NCI-H774 (cell line): Measurements from ENCODE around the gene SP110.
A peak's percentile ranks its signal among the peaks of the same experiment; 100 is the strongest.
"Not testable (repeated sequence)": the region's sequence is repeated elsewhere in the genome, so short reads cannot be mapped to it uniquely, and the experiment has no call there.

ENCODE experiments used
- DNase-seq: peaks from one replicate; lab custom pipeline; 2025; lab: John Stamatoyannopoulos, UW

SP110 gene

DNA sequence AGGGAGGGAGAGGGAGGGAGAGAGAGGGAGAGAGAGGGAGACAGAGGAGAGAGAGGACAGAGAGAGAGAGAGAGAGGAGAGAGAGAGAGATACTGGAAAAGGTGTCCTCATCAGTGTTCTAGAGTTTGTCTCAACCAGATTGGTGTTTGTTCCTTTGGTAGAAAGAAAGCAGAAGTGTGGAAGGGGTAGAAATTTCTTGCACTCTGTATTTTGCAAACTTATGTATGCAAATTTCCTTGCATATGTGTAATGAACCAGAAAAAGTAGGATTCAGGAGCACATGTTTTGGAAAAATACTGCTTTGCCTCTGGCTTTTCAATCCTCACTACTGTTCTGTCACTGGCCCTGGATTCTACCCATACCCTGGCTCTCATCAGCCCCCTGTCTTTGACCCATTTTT is 4.7 kb upstream of the SP110 start:
- no peak for DNase-seq

GRCh38 chr2:230222829-230223228 is 3.0 kb upstream of the SP110 start:
- DNase-seq, result not testable (repeated sequence)

GRCh38 chr2:230221493-230221892 is 1.7 kb upstream of the SP110 start:
- no peak for DNase-seq

- DNase-seq, result no peak
Measured at GRCh38 chr2:230220347-230220969, 674 bp upstream of the SP110 start.

GRCh38 chr2:230218421-230218820 is 1.4 kb downstream of the SP110 start:
- DNase-seq, result no peak

- no peak for DNase-seq
Measured at GRCh38 chr2:230217424-230217823, 2.4 kb downstream of the SP110 start.

GRCh38 chr2:230216489-230216888 is 3.3 kb downstream of the SP110 start:
- no peak for DNase-seq

GRCh38 chr2:230209422-230210051 is 10.2 kb downstream of the SP110 start:
- DNase-seq, result no peak

DNA sequence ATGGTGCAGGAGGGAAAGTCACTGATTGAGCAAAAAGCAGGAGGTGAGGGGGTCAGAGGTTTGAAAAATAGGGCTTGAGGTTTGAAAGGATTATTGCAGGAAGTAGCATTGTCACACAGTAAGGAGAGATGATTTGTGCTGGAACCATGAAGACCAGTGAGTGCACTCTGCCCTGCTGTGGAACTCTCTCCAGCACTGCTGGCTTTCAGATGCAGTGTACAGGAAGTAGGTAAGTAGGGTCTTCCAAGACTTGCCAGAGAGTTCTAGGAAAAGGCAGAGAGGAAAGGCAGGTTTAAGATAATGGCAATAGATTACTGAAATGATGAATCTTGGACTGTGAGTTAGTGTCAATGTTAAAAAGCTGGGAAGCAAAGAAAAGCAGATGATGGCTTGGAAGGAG is 11.2 kb downstream of the SP110 start:
- no peak for DNase-seq

DNA sequence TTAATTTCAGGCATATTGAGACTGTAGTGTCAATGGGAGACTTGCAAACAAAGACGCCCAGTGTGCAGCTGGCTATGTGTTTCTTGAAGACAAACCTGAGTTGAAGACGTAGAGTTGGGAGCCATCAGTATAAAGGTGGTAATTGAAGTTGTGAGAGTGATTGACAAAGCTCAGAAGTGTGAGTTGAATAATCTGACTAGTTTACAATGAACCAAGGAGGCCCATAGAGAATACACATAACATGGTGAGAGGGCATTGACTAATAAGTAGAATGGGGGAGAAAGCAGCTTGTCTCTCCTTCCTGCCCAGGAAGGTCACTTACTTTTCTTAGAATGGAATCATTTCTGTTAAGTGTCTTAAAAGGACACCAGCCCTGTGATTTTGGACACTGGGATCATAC is 14.1 kb downstream of the SP110 start:
- no peak for DNase-seq

- no peak for DNase-seq
Measured at GRCh38 chr2:230205034-230205433, 14.8 kb downstream of the SP110 start.

DNA sequence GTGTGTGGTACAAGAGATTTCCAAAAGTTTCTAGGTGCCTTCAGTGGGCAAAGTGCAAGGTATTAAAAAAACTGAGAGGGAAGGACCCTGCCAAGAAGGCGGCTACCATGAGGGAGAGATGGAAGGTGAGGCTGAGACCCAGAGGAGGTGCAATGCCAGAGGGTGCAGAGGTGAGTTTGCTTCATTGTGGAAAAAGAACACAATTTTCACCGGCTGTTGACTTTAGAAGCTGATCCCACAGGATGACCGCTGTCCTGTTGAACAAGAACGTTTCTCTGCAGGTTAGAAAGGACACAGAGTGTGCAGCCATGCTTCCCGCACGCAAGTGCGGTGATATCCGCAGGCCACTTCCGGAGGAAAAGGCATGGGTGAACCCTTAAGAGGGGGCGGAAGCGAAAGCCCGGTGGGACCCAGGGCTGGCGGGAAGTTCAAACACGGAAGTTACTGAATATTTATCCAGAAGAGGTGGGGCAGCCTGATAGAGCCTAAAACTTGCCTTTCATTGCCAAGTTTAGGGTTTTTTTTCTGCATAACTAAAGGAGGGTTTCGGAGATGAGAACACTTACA is 16.6 kb downstream of the SP110 start:
- DNase-seq, result no peak

DNA sequence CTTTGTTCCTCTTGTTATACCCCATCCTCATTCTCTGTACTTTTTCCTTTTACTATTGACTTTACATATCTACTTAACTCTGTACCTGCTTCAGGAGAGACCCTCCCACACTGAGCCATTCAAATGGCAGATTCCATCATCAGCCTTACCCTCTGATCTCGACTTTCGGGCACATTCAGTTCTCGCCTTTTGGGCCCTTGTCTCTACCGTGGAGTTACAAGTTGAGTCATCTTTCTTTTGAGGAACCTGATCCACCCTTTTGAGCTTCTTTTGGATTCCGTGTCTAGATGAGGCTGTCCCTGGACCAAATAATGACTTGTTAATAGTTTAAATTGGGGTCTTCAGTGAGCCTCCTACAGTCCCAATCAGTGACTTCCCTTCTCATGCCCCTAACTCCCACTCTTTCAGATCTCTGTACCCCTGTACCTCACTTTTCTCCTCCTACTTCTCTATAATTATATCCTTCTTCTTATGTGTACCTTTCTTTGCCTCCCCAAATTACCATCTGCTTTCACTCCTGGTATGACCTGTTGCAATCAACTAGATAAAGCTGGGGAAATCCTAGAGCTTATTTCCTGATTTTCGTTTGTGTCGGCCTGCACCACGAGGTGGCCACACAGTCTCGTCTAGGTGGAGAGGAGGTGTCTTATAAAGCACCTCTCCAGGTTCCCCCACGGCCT is 17.2 kb downstream of the SP110 start:
- no peak for DNase-seq

- DNase-seq, result peak; percentile 60
Measured at GRCh38 chr2:230184727-230185578, 34.8 kb downstream of the SP110 start.

GRCh38 chr2:230181195-230181594 is 38.6 kb downstream of the SP110 start:
- no peak for DNase-seq

GRCh38 chr2:230179907-230180306 is 39.9 kb downstream of the SP110 start:
- peak; percentile 5 for DNase-seq

DNA sequence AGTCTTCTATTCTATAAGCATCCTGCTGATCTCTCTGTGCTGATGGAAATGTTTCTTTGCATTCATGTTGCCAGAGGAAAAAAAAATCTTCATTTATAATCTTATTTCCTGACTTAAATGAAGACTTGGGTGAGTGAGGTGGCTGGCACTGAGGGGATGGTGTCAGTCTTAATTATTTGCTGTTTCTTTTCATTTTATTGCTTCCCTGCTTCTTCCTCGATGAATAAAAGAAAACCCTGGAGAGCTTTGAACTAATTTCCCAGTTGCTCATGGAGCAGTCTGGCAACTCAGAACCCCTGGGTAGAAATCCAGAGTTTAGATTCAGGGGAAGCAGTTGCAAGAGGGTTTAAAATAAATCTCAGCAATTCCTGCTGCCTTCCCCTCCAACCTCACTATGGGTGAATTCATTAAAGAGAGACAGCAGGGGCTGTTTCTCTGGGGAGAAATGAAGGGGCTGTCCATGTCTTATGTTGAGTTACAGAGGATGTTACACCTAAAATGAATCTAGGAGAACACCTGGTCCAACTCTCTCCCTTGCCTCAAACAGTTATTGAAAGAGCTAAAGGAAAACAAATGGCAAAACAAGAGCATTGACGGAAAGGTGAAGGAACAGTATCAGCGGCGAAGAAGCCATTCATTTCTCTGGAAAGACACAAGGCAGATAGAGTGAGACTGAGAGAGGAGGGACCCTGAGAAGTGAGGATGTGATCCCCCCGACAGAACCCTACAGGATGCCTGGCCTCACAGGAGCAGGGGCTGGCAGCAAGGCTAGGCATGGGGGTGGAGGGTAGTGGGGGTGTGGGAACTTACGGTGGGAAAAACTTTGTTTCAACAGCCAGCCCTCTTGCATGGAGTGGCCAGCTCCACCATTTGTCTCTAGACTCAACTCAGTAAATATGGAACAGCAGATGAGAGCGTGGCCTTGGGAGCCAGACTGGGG is 41.0 kb downstream of the SP110 start:
- DNase-seq, result no peak

DNA sequence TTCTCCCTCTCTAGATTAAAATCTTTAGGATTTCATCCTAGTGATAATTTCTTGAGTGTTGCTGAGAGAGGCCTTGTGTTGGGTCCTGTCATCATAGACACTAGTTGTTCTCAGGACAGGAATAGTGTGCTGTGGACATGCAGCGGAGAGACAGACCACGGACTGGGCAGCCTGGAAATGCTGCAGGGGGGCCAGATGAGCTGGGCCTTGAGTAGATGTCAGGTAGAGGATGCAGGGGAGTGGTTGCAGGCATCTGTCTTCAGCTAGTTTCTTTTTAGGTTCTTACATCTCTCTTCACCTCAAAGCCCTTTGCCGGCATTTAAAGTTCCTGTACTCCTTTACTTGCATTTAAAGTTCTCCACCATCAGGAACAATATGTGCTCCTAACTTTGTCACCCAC is 42.8 kb downstream of the SP110 start:
- no peak for DNase-seq

- DNase-seq, result no peak
Measured at GRCh38 chr2:230174466-230174865, 45.3 kb downstream of the SP110 start.

DNA sequence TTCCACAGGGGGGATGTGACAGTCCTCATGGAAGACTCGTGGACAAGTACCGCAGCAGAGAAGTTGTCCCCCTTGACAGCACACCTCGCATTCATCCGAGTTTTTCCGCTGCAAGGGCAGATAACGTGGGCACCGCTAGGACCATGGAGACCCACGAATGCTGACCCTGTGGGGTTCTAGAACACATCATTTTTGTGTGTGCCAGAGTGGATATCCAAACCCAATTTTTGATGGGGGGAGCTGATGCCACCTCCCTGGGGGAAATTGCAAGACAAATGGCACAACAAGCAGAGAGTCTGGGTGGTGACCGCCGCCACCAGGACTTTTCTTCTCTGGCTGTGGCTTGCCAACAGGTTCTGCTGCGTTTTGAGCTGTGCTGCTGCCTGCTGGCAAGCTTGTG is 46.9 kb downstream of the SP110 start:
- no peak for DNase-seq

- no peak for DNase-seq
Measured at GRCh38 chr2:230172156-230172555, 47.6 kb downstream of the SP110 start.
